ENCODE data around the gene FLYWCH2. TPM values are rescaled to one million over a fixed set of nuclear protein-coding genes. Genes with fewer than 3 reads are reported as not detected.

The FLYWCH2 gene
- total and polyA plus RNA-seq, 2 of the 13 experiments (the other 11 are each of a cell fraction or from before 2014, with no cell fraction given): 16.9 to 19.8 TPM

DNA sequence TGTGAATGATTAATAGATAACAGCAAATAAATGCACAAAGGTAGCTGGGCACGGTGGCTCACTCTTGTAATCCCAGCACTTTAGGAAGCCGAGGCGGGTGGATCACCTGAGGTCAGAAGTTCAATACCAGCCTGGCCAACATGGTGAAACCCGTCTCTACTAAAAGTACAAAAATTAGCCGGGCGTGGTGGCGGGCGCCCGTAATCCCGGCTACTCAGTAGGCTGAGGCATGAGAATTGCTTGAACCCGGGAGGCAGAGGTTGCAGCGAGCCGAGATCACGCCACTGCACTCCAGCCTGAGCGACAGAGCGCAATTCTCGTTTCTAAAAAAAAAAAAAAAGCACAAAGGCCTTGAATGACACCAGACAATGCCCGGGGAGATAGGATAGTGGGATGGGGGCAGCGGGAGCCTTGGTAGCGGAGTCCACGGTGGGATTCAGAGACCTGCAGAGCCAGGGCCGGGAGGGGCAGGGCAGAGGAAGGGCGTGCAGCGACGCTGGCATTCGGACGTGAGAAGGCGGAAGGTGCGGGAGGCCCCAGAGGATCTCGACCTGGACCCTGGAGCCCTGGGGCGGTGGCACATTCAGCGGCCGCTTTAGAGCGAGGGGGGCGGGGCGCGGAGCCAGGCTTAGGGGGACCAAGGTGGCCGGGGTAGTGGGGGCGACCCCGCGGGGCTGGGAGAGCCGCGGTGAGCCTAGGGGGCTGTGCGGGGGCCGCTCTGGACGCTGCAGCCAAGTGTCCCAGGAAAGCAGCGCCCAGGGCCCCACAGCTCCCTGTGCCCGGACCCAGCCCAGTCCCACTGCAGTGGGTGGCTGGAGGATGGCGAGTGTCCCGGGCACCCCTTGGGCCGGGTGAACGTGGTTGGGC, 999 bp upstream of the FLYWCH2 start:
- Histone ChIP-seq H3K27me3 (ENCODE audit: control insufficient read depth in 1 of 2, insufficient read depth in 2 of 2, low read length in 2 of 2) (no peaks in the 10 kb centered on the region), H3K4me1 (ENCODE audit: insufficient read depth, low read length) (peaks cover 9% of the 10 kb centered on the region), H3K4me3 (replicated peaks in 1 of 3; ENCODE audit: insufficient read depth in 1 of 3, low read depth in 2 of 3, low read length in 3 of 3) (peak overlapping the region; percentile 78 to 95 (median 94)), H3K9ac (ENCODE audit: insufficient read depth, low read depth, low read length) (peak overlapping the region; percentile 46; the same call in 1 of the 2 replicates), H3K27ac (ENCODE audit: extremely low read length, insufficient read depth, low read length) (peak overlapping the region; percentile 76), H3K9me3 (ENCODE audit: low read length) (no peaks in the 10 kb centered on the region), H3K36me3 (replicated peaks in 1 of 2; ENCODE audit: control insufficient read depth in 1 of 2, insufficient read depth in 2 of 2, low read length in 2 of 2) (no peaks in the 10 kb centered on the region), H3K79me2 (ENCODE audit: insufficient read depth, low read length) (peaks cover 8% of the 10 kb centered on the region), H4K20me1 (ENCODE audit: insufficient read depth, low read length) (no peaks in the 10 kb centered on the region), H2AFZ (ENCODE audit: low read length) (no peak overlapping the region), H3K4me2 (ENCODE audit: low read depth, low read length) (peak overlapping the region; percentile 79)
- FAIRE-seq (no peak), ATAC-seq (peak; percentile 48), DNase-seq (ENCODE audit: low spot score) (peak; percentile 20)
- intact Hi-C loops (cut with micrococcal nuclease; ENCODE audit: unreplicated experiment): loop anchor here (2.0 kb wide), 1 partner anchor 23 kb away; no protein-coding TSS in a partner anchor
- ChIA-PET POLR2A (interaction anchor here (0.8 to 3.4 kb wide), 12 partner anchors 12 to 139 kb away, joined by 3 to 96 read pairs (median 12); partner anchors contain the start of genes FLYWCH1, SRRM2 and ZG16B), CTCF (ENCODE audit: low intra/inter-chr PET ratio, low total read pairs) (no interaction called here)
- WGBS (ENCODE audit: low lambda C conversion rate): under 1% methylated on average over 34 of the region's 52 CpGs
- in situ Hi-C loops (cut with HindIII; ENCODE audit: extremely low pct_ligation_motif_present, low pct_unique_long_range_greater_than_20kb): no loop called here
- no TSS peak for BruUV-seq (replicated peaks)
- TF ChIP-seq ATF1 (CRISPR knock-in tag; IDR thresholded peaks at IDR 0.05) (no peak), ZNF503 (CRISPR knock-in tag; IDR thresholded peaks at IDR 0.05) (no peak), NFE2 (CRISPR knock-in tag; IDR thresholded peaks at IDR 0.05) (no peak), MXD4 (CRISPR knock-in tag; IDR thresholded peaks at IDR 0.05) (no peak), CBX1 (IDR thresholded peaks at IDR 0.05; ENCODE audit: low read depth) (peak; percentile 16), ZNF484 (CRISPR knock-in tag; IDR thresholded peaks at IDR 0.05; ENCODE audit: borderline replicate concordance, low read depth) (no peak), MEIS1 (CRISPR knock-in tag; IDR thresholded peaks at IDR 0.05; ENCODE audit: borderline replicate concordance) (no peak), ZSCAN31 (CRISPR knock-in tag; IDR thresholded peaks at IDR 0.05; ENCODE audit: low read depth) (no peak), NR2F1 (CRISPR knock-in tag; IDR thresholded peaks at IDR 0.05) (no peak), ZMAT3 (CRISPR knock-in tag; conservative IDR thresholded peaks at IDR 0.05) (no peak), SP1 (IDR thresholded peaks at IDR 0.05) (no peak), SP1 (CRISPR knock-in tag; IDR thresholded peaks at IDR 0.05) (no peak; the same call in 1 of the 2 replicates), ZFY (CRISPR knock-in tag; IDR thresholded peaks at IDR 0.05) (no peak)
- TF ChIP-seq, protein P1, sequence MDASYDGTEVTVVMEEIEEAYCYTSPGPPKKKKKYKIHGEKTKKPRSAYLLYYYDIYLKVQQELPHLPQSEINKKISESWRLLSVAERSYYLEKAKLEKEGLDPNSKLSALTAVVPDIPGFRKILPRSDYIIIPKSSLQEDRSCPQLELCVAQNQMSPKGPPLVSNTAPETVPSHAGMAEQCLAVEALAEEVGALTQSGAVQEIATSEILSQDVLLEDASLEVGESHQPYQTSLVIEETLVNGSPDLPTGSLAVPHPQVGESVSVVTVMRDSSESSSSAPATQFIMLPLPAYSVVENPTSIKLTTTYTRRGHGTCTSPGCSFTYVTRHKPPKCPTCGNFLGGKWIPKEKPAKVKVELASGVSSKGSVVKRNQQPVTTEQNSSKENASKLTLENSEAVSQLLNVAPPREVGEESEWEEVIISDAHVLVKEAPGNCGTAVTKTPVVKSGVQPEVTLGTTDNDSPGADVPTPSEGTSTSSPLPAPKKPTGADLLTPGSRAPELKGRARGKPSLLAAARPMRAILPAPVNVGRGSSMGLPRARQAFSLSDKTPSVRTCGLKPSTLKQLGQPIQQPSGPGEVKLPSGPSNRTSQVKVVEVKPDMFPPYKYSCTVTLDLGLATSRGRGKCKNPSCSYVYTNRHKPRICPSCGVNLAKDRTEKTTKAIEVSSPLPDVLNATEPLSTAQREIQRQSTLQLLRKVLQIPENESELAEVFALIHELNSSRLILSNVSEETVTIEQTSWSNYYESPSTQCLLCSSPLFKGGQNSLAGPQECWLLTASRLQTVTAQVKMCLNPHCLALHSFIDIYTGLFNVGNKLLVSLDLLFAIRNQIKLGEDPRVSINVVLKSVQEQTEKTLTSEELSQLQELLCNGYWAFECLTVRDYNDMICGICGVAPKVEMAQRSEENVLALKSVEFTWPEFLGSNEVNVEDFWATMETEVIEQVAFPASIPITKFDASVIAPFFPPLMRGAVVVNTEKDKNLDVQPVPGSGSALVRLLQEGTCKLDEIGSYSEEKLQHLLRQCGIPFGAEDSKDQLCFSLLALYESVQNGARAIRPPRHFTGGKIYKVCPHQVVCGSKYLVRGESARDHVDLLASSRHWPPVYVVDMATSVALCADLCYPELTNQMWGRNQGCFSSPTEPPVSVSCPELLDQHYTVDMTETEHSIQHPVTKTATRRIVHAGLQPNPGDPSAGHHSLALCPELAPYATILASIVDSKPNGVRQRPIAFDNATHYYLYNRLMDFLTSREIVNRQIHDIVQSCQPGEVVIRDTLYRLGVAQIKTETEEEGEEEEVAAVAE (CRISPR knock-in tag; IDR thresholded peaks at IDR 0.05; ENCODE audit: borderline replicate concordance): no peak
- TF ChIP-seq, protein P2, sequence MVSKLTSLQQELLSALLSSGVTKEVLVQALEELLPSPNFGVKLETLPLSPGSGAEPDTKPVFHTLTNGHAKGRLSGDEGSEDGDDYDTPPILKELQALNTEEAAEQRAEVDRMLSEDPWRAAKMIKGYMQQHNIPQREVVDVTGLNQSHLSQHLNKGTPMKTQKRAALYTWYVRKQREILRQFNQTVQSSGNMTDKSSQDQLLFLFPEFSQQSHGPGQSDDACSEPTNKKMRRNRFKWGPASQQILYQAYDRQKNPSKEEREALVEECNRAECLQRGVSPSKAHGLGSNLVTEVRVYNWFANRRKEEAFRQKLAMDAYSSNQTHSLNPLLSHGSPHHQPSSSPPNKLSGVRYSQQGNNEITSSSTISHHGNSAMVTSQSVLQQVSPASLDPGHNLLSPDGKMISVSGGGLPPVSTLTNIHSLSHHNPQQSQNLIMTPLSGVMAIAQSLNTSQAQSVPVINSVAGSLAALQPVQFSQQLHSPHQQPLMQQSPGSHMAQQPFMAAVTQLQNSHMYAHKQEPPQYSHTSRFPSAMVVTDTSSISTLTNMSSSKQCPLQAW (CRISPR knock-in tag; IDR thresholded peaks at IDR 0.05): peak; percentile 27

Measured in HepG2 (cell line).